ENCODE data around the gene RBBP8. TPM values are rescaled to one million over a fixed set of nuclear protein-coding genes. Genes with fewer than 3 reads are reported as not detected.
A peak's percentile ranks its signal among the peaks of the same experiment; 100 is the strongest.

The RBBP8 gene
- total RNA-seq, 1 experiment from 2014 or later: 65.2 TPM

DNA sequence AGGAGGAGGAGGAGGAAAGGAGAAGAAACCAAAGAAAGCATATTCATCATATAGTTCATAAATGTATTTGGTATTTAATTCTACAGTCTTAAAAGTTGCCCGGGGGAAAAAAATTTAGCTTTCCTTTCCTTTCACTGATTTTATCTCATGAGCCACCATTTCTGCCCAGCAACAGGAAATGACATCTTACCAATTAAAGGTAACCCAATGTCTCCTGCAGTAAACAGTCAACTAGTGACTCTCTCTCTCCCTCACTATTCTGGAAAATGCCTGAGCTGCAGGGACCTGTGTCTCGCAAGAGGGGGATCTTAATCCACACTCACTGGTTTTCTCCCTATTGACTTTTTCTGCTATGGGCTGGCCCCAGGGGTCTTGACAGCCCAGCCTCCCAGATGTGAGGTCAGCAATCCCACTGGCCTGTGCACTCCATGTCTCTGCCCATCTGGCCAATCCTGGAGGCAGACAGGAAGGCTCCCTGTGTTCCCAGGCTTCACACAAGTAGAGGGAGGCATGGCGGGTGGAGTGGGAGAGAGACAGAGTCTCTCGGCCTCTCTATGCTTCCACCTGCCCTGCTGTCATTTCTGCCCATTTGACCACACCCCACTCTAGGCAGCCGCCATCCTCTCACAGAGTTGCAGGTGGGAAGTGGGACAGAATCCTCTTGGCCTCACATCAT lies 116.7 kb downstream of the RBBP8 start:
- no peaks in the 10 kb centered on the region for H4K20me1 ChIP-seq (ENCODE audit: control insufficient read depth, insufficient read depth, insufficient read length)
- no peaks in the 10 kb centered on the region for H3K23me2 ChIP-seq (ENCODE audit: insufficient read length, low read depth, low read length, poor library complexity, severe bottlenecking)
- no peak overlapping the region for H2BK20ac ChIP-seq (ENCODE audit: low read depth, low read length, poor library complexity, severe bottlenecking)
- H3K27me3 ChIP-seq (ENCODE audit: insufficient read depth, low read length): no peaks in the 10 kb centered on the region
- H3K4me3 Mint-ChIP-seq: no peak overlapping the region; a peak in 1 of 5 replicates
- H3K27me3 Mint-ChIP-seq (ENCODE audit: low read depth): 0 out of 2 replicates have a peak, but pooled peaks cover 2% of the 10 kb centered on the region
- H2BK15ac ChIP-seq (ENCODE audit: low read depth, low read length): no peak overlapping the region
- no peak overlapping the region for H2AFZ ChIP-seq (ENCODE audit: low read length)
- H3K9ac ChIP-seq (ENCODE audit: extremely low read depth, insufficient read length, low read length): no peak overlapping the region
- no peak overlapping the region for H3K14ac ChIP-seq (ENCODE audit: insufficient read depth, low read length)
- no peak overlapping the region for H3K4ac ChIP-seq (ENCODE audit: low read depth, low read length)
- no peak overlapping the region for H2BK120ac ChIP-seq (ENCODE audit: low read depth, low read length, poor library complexity, severe bottlenecking)
- H3K27ac ChIP-seq (ENCODE audit: insufficient read length, low read depth, low read length): no peak overlapping the region
- no peak for DNase-seq
- no peak overlapping the region for H3K56ac ChIP-seq (ENCODE audit: insufficient read length, low read depth, low read length)
- no peak overlapping the region for H2BK5ac ChIP-seq (ENCODE audit: insufficient read length, low read length)
- no peaks in the 10 kb centered on the region; a peak in 1 of 5 replicates for H3K9me3 Mint-ChIP-seq
- H3K79me2 ChIP-seq (ENCODE audit: insufficient read depth, low read length): no peaks in the 10 kb centered on the region
- WGBS (ENCODE audit: extremely low coverage, insufficient read length, low lambda C conversion rate): no CpG with 5 or more reads among the region's 5 CpGs
- no peak overlapping the region for H2AK5ac ChIP-seq (ENCODE audit: insufficient read length, low read length)
- no peak overlapping the region for H4K8ac ChIP-seq (replicated peaks; ENCODE audit: insufficient read length, low read depth, low read length)
- H3T11ph ChIP-seq (ENCODE audit: low read length): no peak overlapping the region
- no peak overlapping the region for H4K5ac ChIP-seq (ENCODE audit: insufficient read length, low read depth, low read length)
- H3K9me3 ChIP-seq (ENCODE audit: control insufficient read depth, low read depth, low read length): no peaks in the 10 kb centered on the region
- no peaks in the 10 kb centered on the region for H3K79me1 ChIP-seq (ENCODE audit: insufficient read depth, low read depth, low read length, poor library complexity, severe bottlenecking)
- no peaks in the 10 kb centered on the region for H3K36me3 Mint-ChIP-seq (ENCODE audit: insufficient read depth in 1 of 3, low read depth in 3 of 3)
- peaks cover 8 to 16% of the 10 kb centered on the region in 2 experiments for H3K4me1 Mint-ChIP-seq
- no peak overlapping the region for H2BK12ac ChIP-seq (ENCODE audit: insufficient read length, low read depth, low read length)
- no peak overlapping the region for H3K23ac ChIP-seq (ENCODE audit: insufficient read length, low read depth, low read length)
- H3K18ac ChIP-seq (ENCODE audit: insufficient read length, low read depth, low read length): no peak overlapping the region
- no peak overlapping the region for H4K91ac ChIP-seq (ENCODE audit: insufficient read length, low read depth, low read length)
- TF ChIP-seq, protein P1, sequence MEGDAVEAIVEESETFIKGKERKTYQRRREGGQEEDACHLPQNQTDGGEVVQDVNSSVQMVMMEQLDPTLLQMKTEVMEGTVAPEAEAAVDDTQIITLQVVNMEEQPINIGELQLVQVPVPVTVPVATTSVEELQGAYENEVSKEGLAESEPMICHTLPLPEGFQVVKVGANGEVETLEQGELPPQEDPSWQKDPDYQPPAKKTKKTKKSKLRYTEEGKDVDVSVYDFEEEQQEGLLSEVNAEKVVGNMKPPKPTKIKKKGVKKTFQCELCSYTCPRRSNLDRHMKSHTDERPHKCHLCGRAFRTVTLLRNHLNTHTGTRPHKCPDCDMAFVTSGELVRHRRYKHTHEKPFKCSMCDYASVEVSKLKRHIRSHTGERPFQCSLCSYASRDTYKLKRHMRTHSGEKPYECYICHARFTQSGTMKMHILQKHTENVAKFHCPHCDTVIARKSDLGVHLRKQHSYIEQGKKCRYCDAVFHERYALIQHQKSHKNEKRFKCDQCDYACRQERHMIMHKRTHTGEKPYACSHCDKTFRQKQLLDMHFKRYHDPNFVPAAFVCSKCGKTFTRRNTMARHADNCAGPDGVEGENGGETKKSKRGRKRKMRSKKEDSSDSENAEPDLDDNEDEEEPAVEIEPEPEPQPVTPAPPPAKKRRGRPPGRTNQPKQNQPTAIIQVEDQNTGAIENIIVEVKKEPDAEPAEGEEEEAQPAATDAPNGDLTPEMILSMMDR (conservative IDR thresholded peaks at IDR 0.05): no peak
- H3K4me2 ChIP-seq (ENCODE audit: insufficient read depth, insufficient read length, low read length): no peak overlapping the region
- H3K4me1 ChIP-seq (ENCODE audit: insufficient read depth, low read length): no peaks in the 10 kb centered on the region; the same call in 1 of the 2 replicates
- H3K27ac Mint-ChIP-seq: peak overlapping the region in 1 of 3 experiments; percentile 25; a peak in 1 of 7 replicates

Data from H9 (cell line).